ENCODE measurements around the gene MRPS18B. TPM values are rescaled to one million over a fixed set of nuclear protein-coding genes. Genes with fewer than 3 reads are reported as not detected.

Gene MRPS18B
- total RNA-seq, 1 experiment from 2014 or later: 112 TPM

DNA sequence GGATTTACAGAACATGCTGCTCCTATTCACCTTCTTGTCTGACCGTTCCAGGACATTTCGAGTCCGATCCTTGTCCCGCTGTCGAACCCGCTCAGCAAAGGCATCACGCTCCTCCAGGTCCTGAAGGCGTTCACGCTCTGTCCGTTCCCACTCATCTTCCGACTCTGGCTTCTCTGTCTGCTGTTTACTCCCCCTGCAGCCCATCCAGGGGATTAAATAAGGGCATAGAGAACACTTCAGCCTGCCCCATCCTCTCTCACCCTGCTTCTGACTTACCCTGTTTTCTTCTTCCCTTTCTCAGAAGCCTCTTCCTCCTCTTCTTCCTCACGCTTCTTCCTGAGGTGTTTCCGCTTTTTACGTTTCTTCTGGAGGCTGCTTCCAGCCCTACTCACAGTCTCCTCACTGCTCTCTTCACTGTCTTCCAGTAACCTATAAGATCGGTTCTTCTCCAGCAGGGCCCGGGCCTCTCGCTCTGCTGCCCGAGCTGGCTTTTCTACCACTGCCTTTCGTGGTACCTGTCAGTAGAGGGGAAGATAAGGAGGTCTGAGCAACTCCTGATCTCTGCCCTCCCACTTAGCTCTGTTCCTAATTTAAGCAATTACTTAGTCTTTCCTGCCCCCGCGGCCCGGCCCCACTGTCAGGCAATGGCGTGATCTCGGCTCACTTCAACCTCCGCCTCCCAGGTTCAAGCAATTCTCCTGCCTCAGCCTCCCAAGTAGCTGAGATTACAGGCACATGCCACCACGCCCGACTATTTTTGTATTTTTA lies 53.3 kb downstream of the MRPS18B start:
- Histone ChIP-seq H3K27ac (ENCODE audit: low read depth, low read length) (no peak overlapping the region), H3K4me3 (replicated peaks in 1 of 2; ENCODE audit: low read depth in 1 of 2, low read length in 2 of 2) (peak overlapping the region in 1 of 2 experiments; percentile 98; a peak in 2 of 4 replicates), H2AFZ (ENCODE audit: low read depth, low read length, poor library complexity, severe bottlenecking) (no peak overlapping the region), H3K79me2 (ENCODE audit: insufficient read depth, low read length) (peaks cover 25% of the 10 kb centered on the region), H3K9me2 (ENCODE audit: insufficient read depth) (no peaks in the 10 kb centered on the region), H3K4me2 (ENCODE audit: low read length) (peak overlapping the region; percentile 95), H3K9ac (ENCODE audit: low read length) (no peak overlapping the region), H3K27me3 (ENCODE audit: insufficient read depth, low read length) (no peaks in the 10 kb centered on the region), H4K20me1 (ENCODE audit: insufficient read depth) (no peaks in the 10 kb centered on the region), H3K4me1 (ENCODE audit: control insufficient read depth in 1 of 2, insufficient read depth in 2 of 2, low read length in 2 of 2) (peaks cover 11 to 35% of the 10 kb centered on the region in 2 experiments), H3K36me3 (ENCODE audit: control insufficient read depth in 1 of 2, insufficient read depth in 2 of 2, low read length in 2 of 2) (peaks cover 3 to 20% of the 10 kb centered on the region in 2 experiments; a peak in 3 of 4 replicates), H3K9me3 (ENCODE audit: control insufficient read depth in 1 of 2, insufficient read depth in 1 of 2, low read depth in 1 of 2, low read length in 2 of 2) (no peaks in the 10 kb centered on the region)
- ChIA-PET POLR2A (interaction anchor here (1.0 kb wide), 1 partner anchor 55 kb away, joined by 3 read pairs; no protein-coding TSS in a partner anchor), RAD21 (ENCODE audit: low non-redundant PET in 1 of 2, low total read pairs in 2 of 2, uncharacterized antibody in 2 of 2, unreplicated experiment in 2 of 2) (no interaction called here), CTCF (interaction anchor here (1.1 to 2.1 kb wide), 3 partner anchors 46 to 60 kb away, joined by 3 to 14 read pairs (median 8); partner anchors contain the start of gene MDC1)
- intact Hi-C loops (cut with micrococcal nuclease): no loop called here
- DNase-seq (ENCODE audit: low read depth, low spot score) (no peak), ATAC-seq (peak; percentile 41; the same call in 1 of the 2 replicates)
- TF ChIP-seq, protein P1, sequence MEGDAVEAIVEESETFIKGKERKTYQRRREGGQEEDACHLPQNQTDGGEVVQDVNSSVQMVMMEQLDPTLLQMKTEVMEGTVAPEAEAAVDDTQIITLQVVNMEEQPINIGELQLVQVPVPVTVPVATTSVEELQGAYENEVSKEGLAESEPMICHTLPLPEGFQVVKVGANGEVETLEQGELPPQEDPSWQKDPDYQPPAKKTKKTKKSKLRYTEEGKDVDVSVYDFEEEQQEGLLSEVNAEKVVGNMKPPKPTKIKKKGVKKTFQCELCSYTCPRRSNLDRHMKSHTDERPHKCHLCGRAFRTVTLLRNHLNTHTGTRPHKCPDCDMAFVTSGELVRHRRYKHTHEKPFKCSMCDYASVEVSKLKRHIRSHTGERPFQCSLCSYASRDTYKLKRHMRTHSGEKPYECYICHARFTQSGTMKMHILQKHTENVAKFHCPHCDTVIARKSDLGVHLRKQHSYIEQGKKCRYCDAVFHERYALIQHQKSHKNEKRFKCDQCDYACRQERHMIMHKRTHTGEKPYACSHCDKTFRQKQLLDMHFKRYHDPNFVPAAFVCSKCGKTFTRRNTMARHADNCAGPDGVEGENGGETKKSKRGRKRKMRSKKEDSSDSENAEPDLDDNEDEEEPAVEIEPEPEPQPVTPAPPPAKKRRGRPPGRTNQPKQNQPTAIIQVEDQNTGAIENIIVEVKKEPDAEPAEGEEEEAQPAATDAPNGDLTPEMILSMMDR (IDR thresholded peaks at IDR 0.05 in 2 of 3, conservative IDR thresholded peaks at IDR 0.05 in 1 of 3; ENCODE audit: borderline replicate concordance in 1 of 3, insufficient read depth in 1 of 3, low read depth in 2 of 3, low read length in 2 of 3): peak in 2 of 3 experiments; percentile 32 to 45; a peak in 4 of 6 replicates
- TF ChIP-seq ELF1 (IDR thresholded peaks at IDR 0.05; ENCODE audit: borderline replicate concordance, low read depth): no peak
- BruUV-seq (replicated peaks): no TSS peak
